Fibroblast of lung (primary cell): Measurements from ENCODE around the gene LRRC8D.

Experiments used
- EZH2 ChIP-seq: IDR thresholded peaks from 2 replicates; pipeline ENCODE4 v1.5.1; 2012; ENCODE audit warnings: low read length, control low read depth, mild to moderate bottlenecking; ENCODE audit errors: missing control alignments
- TF ChIP-seq, protein P1 (sequence below), 2 donors: IDR thresholded peaks in 1 of 2; conservative IDR thresholded peaks in 1 of 2; 1 replicate in 1 of 2; 2 replicates in 1 of 2; pipeline ENCODE4 v1.5.1; 2011 to 2012; ENCODE audit warnings: low read length in 2 of 2, control low read depth in 1 of 2, inconsistent platforms in 1 of 2, low read depth in 1 of 2, mild to moderate bottlenecking in 1 of 2

DNA sequence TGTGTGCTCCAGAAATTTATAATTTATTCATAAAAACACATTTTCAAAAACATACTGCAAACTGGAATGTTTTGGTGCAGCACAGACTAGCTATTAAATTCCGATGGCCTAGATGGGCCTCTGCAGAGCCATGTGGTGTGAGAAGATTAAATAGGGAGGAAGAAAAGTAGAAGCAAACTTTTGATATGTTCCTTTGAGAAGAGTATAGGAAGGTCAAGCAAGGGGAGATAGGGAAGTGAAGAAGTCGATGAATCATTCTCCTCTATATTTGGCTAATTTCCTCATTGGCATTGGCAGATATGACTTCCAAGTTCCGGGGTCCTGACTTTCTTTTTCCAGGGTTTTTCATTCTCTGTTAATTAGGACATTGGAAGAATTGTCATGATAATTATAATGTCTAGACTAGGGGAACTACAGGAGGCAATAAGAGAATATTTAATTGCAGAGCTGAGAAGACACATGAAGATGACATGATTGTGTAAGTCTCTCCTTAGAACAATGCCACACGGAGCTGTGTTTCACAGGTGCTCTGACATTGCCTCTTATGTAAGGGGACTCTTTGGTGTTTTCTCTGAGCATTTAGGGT, 154.8 kb downstream of the LRRC8D start:
- TF ChIP-seq, protein P1, sequence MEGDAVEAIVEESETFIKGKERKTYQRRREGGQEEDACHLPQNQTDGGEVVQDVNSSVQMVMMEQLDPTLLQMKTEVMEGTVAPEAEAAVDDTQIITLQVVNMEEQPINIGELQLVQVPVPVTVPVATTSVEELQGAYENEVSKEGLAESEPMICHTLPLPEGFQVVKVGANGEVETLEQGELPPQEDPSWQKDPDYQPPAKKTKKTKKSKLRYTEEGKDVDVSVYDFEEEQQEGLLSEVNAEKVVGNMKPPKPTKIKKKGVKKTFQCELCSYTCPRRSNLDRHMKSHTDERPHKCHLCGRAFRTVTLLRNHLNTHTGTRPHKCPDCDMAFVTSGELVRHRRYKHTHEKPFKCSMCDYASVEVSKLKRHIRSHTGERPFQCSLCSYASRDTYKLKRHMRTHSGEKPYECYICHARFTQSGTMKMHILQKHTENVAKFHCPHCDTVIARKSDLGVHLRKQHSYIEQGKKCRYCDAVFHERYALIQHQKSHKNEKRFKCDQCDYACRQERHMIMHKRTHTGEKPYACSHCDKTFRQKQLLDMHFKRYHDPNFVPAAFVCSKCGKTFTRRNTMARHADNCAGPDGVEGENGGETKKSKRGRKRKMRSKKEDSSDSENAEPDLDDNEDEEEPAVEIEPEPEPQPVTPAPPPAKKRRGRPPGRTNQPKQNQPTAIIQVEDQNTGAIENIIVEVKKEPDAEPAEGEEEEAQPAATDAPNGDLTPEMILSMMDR (conservative IDR thresholded peaks at IDR 0.05 in 1 of 2, IDR thresholded peaks at IDR 0.05 in 1 of 2; ENCODE audit: low read depth in 1 of 2, low read length in 2 of 2) = no peak
- no peak for TF ChIP-seq EZH2
